Embryonic facial prominence (tissue), 1 donor: ENCODE data around the gene C6orf47.

ENCODE experiments used
- DNase-seq: peaks from one replicate; pipeline ENCODE4 v3.0.0-alpha.2; 2016; ENCODE audit errors: extremely low spot score

Gene C6orf47

DNA sequence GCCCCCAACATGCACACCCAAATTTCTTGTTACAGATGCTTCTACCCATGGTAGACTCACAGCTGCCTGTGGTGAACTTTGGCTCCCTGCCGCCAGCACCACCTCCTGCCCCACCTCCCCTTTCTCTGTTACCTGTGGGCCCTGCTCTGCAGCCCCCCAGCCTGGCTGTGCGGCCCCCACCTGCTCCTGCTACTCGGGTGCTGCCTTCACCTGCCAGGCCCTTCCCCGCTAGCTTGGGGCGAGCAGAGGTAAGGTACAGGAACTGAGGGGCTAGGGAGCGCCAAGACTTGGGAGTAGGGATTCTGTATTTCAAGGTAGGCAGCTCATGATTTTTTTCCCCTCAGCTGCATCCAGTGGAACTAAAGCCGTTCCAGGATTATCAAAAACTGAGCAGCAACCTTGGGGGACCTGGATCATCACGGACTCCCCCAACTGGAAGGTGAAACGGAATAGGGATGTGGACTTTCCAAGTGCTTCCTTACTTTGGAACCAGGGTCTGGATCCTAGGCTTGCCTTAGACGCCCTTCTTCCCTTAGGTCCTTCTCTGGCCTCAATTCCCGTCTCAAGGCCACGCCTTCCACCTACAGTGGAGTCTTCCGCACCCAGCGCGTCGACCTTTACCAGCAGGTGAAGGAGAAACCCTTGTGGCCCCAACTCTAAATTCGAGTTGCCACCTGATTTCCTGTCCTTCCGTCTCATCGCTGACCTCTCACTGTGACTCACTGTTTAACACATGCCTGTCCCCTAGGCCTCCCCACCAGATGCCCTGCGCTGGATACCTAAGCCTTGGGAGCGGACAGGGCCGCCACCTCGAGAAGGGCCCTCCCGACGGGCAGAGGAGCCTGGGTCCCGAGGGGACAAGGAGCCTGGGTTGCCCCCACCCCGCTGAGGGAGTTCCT lies 23.6 kb downstream of the C6orf47 start:
- no peak for DNase-seq

DNA sequence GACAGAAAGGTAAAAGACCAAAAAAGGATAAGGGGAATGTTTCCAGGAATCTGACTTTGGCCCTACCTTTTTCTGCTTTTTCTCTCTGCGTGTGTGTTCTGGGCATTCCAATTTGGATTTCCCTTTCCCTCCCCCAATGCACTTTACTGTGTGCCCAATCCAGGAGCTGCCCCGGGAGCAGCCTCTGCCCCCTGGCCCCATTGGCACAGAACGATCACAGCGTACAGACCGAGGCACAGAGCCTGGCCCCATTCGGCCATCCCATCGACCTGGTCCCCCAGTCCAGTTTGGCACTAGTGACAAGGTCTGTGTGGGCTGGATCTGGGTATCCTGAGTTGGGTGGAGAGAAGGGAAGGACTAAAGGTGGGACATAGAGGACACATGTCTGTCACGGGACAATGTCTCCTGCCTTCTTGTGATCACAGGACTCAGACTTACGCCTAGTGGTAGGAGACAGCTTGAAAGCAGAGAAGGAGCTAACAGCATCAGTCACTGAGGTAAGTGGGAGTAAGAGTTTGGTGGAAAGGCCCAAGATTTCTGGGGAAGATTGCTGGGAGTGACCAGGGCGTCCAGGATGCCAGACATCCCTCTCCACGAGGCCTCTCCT lies 25.5 kb downstream of the C6orf47 start:
- no peak for DNase-seq

DNA sequence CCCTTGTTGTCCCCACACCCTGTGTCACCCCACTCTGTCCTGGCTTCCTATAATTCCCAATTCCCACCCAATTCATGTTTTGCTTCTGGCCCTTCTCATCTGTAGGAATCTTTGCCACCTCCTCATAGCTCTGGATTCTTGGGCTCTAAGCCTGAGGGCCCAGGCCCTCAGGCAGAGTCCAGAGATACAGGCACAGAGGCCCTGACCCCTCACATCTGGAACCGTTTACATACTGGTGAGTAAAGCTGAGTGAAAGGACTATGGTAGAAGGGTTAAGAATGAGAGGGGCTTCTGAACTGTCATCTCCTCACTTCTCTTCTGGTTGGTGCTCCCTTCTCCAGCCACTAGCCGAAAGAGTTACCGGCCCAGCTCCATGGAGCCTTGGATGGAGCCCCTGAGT lies 26.4 kb downstream of the C6orf47 start:
- no peak for DNase-seq

DNA sequence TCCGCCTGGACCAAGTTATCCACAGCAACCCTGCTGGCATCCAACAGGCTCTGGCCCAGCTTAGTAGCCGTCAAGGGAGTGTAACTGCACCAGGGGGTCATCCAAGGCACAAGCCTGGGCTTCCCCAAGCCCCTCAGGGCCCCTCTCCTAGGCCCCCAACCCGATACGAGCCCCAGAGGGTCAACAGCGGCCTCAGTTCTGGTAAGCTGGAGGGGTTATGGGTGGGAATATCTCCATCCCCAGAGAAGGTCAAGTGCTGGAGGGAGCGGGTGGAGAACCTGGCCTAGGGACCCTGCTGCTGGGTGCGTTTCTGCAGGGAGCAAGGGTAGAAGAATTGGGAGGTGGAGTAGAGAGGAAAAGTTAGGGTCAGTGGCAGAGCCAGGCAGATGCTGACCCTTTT lies 27.1 kb downstream of the C6orf47 start:
- DNase-seq, result no peak

DNA sequence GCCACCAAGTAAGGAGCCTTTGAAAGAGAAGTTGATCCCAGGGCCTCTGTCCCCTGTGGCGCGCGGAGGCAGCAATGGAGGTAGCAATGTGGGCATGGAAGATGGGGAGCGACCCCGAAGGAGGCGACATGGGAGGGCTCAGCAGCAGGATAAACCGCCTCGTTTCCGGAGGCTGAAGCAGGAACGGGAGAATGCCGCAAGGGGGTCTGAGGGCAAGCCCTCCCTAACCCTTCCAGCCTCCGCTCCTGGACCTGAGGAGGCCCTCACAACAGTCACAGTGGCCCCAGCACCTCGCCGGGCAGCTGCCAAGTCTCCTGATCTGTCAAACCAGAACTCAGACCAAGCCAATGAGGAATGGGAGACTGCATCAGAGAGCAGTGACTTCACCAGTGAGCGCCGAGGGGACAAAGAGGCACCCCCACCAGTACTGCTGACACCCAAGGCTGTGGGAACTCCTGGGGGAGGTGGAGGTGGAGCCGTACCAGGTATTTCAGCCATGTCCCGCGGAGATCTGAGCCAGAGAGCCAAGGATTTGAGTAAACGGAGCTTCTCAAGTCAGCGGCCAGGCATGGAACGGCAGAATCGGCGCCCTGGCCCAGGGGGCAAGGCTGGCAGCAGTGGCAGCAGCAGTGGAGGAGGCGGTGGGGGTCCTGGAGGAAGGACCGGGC lies 28.2 kb downstream of the C6orf47 start:
- DNase-seq, result no peak

DNA sequence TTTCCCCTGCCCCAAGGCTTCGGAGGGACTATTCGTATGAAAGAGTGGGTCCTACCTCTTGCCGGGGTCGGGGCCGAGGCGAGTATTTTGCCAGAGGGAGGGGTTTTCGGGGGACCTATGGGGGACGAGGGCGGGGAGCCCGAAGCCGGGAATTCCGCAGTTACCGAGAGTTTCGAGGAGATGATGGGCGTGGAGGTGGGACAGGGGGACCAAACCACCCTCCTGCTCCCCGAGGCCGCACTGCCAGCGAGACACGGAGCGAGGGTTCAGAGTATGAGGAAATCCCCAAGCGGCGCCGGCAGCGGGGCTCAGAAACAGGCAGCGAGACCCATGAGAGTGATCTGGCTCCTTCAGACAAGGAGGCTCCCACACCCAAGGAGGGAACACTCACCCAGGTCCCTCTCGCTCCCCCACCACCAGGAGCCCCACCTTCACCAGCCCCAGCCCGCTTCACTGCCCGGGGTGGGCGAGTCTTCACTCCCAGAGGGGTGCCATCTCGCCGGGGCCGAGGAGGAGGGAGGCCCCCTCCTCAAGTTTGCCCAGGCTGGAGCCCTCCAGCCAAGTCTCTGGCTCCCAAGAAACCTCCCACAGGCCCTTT lies 28.8 kb downstream of the C6orf47 start:
- no peak for DNase-seq

DNA sequence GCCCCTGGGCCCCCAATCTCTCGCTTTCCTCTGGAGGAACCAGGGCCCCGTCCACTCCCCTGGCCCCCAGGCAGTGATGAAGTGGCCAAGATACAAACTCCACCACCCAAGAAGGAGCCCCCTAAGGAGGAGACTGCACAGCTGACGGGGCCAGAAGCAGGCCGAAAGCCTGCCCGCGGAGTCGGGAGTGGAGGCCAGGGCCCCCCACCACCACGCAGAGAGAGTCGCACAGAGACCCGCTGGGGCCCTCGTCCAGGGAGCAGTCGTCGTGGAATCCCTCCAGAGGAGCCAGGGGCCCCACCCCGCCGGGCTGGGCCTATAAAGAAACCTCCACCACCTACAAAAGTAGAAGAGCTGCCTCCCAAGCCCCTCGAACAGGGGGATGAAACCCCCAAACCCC lies 29.4 kb downstream of the C6orf47 start:
- DNase-seq, result no peak

DNA sequence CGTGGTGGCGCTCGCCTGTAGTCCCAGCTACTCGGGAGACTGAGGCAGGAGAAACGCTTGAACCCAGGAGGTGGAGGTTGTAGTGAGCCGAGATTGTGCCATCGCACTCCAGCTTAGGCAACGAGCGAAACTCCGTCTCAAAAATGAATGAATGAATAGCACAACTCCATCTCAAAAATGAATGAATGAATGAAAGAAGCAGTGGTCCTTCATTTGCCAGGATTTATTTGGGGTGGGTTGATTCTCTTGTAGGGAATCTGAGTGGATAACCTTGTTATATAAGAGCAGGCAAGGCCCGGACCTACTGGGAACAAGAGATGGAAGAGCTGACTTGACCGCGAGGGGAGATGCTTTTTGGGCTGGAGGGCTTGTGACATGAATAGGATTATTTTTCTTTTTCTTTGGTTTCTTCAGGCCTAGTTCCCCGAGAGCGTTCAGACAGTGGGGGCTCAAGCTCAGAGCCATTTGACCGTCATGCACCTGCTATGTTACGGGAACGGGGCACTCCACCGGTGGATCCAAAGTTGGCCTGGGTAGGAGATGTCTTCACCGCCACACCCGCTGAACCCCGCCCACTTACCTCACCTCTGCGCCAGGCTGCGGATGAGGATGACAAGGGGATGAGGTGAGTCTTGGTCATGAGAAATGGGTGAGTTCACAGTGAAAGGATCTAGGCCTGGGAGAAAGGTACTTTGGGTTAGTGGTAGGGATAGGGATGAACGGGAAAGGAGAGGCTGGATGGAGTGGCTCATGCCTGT lies 30.2 kb downstream of the C6orf47 start:
- no peak for DNase-seq

DNA sequence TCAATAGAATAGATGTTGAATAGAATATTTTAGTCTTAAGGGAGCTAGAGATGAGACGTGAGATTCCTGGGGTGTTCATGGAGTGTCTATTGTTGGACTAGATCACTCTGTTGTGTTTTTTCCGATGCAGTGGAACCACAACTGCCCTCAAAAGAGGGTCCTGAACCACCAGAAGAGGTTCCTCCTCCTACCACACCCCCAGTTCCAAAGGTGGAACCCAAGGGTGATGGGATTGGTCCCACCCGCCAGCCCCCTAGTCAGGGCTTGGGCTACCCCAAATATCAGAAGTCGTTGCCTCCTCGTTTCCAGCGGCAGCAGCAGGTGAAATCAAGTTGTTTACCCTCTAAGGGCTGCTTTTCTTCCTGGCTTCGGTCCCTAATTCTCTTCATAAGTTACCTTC lies 31.6 kb downstream of the C6orf47 start:
- no peak for DNase-seq

DNA sequence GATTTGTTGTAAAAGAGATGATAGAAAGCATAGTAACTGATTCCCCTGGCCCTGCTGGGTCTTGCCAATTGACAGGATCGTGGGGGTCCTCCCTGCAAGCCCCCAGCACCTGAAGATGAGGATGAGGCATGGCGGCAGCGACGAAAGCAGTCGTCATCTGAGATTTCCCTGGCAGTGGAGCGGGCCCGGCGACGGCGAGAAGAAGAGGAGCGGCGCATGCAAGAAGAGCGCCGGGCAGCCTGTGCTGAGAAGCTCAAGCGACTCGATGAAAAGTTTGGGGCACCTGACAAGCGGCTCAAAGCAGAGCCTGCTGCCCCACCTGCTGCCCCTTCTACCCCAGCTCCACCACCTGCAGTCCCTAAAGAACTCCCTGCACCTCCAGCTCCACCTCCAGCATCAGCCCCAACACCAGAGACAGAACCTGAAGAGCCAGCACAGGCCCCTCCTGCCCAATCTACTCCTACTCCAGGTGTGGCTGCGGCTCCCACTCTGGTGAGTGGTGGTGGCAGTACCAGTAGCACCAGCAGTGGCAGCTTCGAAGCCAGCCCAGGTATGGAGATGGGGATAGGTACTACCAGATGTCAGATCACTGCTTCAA lies 32.8 kb downstream of the C6orf47 start:
- no peak for DNase-seq

DNA sequence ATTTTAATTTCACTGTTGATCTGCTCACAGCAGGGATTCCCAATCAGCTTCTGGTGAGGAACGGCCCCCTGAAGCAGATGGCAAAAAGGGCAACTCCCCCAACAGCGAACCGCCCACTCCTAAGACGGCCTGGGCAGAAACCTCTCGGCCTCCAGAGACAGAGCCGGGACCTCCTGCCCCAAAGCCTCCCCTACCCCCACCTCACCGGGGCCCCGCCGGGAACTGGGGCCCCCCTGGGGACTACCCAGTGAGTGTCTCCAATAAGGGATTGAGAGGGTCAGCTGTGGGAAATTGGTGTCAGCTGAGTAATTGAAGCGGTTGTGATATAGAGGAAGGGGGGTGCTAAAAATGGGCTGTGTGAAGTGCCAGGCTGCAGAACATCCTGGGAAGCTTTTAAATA lies 33.6 kb downstream of the C6orf47 start:
- no peak for DNase-seq

DNA sequence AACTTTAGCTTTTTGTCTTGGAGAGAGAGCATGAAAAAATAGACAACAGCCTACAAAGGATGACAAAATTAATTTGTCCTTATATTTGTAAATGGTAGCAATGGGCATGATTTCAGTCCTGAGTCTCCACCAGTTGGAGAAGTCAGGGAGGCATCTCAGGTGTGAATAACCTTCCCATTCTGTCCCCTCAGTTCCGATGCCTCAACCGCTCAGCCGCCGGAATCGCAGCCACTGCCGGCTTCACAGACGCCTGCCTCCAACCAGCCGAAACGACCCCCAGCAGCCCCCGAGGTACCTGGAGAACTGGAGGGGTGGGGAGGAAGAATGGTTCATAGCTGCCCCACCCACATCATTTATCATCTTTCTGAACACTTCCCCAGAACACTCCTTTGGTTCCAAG lies 36.5 kb downstream of the C6orf47 start:
- no peak for DNase-seq

DNA sequence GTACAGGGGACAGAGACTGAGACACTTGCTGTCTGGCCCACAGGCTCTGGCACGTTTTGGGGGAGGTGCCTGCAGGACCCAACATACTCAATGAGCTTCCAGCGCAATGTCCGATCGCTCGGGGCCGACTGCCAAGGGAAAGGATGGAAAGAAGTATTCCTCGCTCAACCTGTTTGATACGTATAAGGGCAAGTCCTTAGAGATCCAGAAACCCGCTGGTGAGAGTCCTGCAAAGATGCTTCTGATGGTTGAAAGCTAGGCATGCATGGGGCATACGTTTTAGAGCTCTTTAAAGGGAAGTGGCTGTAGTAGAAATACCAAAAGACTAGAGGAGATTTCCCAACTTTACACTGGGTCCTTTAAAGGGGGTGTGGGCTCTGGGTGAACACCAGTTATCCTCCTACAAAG lies 37.9 kb downstream of the C6orf47 start:
- no peak for DNase-seq

DNA sequence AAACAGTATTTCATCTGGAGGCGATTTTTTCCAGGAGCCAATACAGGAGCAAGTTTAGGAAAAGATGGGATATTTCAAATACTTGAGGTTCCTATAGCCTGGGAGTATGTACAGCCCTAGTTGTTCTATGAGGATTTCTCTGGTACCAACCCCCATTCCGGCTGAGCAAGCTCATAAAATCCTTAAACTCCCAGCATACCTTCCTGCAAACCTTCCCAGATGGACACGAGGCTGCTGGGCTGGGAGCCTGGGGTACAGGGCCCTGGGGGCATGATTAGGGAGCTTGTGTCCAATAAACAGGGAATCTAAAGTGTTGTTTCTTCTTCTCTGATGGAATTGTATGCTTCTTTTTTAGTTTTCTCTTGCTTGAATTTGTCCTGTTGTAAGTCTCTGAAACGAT lies 38.6 kb downstream of the C6orf47 start:
- DNase-seq, result no peak

DNA sequence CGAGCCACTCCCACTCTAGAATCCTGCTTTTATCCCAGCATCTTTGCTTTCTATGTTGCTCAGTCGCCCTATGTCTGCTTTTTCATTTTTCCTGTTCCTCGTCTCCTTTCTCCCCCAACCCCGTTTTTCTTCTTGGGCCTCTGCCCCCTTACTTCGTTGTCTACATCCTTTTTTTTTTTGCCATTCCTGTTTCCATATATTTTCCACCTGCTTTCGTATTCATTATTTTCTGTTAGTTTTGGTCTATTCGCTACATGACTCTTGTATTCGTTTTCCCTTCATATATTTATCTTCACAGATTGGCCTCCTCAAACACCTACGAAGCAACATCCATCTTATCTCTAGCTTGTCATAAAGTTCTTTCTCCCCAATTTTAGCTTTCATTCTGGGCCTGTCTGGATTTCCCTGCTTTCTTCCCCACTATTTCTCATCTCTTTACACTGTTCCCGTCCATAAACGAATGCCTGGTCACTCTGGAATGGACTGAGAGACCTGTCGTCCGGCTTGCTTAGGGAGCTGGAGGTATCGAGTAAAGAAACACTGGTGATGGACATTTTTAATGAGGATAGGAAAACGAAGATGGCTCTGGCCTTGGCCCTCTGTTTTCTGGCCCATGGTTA lies 39.1 kb downstream of the C6orf47 start:
- no peak for DNase-seq

DNA sequence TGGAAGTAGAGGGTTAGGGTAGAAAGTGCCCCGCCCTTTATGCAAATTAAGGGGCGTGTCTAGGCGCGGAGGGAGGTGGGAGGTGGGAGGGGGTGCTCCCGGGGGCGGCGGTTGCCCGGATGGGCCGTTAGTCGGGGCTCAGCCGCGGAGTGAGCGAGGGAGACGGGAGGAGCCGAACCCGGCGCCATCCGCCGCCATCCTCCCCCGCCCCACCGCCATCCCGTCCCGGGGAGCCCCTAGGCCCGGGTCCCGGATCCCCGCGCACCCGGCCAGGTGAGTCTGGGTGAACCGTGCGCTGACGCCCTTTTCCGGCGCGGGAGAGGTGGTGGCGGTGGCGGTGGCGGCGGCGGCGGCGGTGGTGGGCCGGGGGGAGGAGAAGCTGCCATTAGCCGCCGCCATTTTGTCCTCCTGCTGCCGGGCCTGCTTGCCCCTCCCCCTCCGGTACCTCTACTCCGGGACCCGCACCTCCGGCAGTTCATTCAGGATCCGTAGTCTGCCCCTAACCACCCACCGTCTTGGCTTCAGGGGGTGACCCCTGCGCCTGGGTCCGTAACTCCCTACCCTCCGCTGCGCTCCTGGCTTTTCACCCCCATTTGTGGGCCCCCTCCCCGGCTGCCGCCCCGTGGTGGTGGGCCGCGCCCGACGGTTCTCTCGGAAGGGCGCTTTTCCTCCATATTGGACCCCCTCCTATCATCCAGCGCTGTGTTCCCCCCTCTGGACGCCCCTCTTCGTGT lies 39.8 kb downstream of the C6orf47 start, which contains the start of gene PRRC2A:
Gene PRRC2A (plus strand): TSS at position 130 of the 734 bp plus-strand sequence. CDS start 2,075 bp downstream, outside the sequence.
- DNase-seq, result peak; percentile 68

DNA sequence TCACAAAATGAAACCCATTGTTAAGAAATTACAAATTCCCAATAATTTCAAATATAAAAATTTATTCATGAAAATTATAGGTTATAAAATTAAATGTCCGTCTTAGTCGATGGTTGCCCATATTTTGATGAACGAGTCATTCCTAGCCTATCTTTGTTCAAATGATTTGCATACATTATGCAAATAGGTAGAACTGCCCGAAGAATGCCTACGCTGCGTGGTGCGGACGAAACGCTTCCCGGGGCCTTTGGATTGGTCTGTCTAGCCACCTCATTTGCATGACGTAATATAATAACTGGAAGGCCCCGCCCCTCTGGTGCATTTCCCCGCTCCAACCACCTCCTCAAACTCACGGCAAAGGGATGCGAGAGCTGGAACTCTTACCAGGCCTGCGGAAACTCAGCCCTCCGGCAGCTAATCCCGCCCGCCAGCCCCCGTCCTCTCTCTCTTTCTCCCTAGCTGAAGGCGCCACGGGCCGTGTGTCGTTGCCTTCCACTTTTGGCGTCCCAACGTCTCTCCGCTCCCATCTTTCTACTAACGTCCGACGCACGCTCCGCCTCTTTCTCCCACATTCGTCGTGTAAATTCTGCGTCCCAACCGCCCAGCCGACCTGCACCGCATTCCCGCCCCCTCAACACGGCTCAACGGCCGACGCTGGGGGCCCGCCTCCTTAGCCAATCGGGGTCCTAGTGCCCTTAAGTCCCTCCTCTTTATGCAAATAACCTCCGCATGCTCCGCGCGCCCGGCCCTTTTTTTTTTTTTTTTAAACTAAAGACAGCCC lies 40.6 kb downstream of the C6orf47 start:
- peak; percentile 98 for DNase-seq

DNA sequence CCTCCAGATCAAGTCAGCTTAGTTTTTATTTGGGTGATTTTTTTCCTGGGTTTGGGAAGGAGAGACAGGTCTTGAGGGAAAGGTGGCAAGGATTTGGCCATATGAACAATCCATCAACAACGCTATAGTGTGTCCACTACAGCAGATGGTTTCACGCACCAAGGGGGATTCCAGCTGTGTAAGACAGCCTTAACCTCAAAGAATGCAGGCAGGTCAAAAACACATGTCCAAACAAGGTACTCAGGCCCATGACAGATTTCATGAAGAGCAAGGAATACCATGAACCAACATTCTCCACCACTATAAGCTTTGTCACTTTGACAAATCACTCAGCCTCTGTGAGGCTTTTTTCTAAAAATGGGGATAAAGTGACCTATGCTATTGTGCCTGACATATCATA lies 43.6 kb downstream of the C6orf47 start:
- DNase-seq, result no peak

DNA sequence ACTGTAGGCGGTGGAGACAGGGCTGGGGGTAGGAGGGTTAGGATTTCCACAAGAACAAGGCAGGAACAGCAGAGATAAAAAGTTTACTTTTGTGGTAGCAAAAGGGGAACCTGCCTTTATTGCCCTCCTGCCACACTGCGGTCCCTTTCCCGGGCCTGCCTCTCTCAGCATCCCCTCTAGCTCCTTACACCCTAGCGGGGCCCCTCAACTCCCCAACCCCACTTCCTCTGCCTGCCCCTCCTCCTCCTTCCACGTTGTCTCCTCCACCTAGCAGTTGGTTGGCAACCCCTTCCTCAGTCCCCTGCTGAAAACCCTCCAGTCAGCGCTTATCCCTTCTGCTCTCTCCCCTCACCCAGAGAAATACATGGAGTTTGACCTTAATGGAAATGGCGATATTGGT lies 44.8 kb downstream of the C6orf47 start:
- no peak for DNase-seq
